ENCODE results near the gene ANO10. TPM values are rescaled to one million over a fixed set of nuclear protein-coding genes. Genes with fewer than 3 reads are reported as not detected.

Gene ANO10
- total and polyA plus RNA-seq, 2 donors (not counting 3 experiments of a cell fraction or from before 2014, with no cell fraction given): 28.4 to 45.8 TPM

DNA sequence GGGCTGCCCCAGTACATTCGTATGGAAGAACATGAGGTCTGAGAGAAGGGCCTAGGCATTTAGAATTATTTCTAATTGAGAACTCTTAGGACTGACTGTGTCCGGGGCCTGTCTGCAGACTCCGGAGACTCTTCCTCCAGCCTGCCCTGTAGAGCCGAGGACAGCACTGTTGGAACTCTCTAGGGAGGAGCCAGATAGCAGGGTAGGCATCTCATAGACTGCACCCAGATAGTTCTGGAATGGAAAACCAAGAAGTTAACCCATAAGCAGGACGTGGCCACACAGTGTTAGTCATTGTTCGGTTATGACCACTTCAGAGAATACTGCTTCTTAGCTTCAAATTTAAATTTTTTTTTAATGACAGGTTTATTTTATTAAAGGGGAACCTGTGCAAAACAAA lies 275.9 kb downstream of the ANO10 start:
- intact Hi-C loops (cut with micrococcal nuclease) (no loop called here), dilution Hi-C loops (cut with MboI; ENCODE audit: extremely low pct_ligation_motif_present, low sequenced_read_pairs) (no loop called here)
- Histone ChIP-seq H3K9ac (replicated peaks; ENCODE audit: extremely low read depth, insufficient read depth, low read length) (no peak overlapping the region), H2AFZ (ENCODE audit: low read depth, low read length) (no peak overlapping the region), H3K9me3 (replicated peaks; ENCODE audit: control insufficient read depth, insufficient read depth, low read length) (no peaks in the 10 kb centered on the region), H3K4me3 (replicated peaks in 1 of 3; ENCODE audit: insufficient read depth in 1 of 3, low read depth in 1 of 3, low read length in 3 of 3) (no peak overlapping the region), H3K27ac (ENCODE audit: insufficient read depth, low read depth, low read length) (no peak overlapping the region), H3K9me1 (replicated peaks; ENCODE audit: control insufficient read depth, extremely low read depth, insufficient read depth, low read length) (no peaks in the 10 kb centered on the region), H3K27me3 (ENCODE audit: control insufficient read depth in 2 of 2, insufficient read depth in 2 of 2, low read length in 2 of 2) (no peaks in the 10 kb centered on the region), H3K4me2 (ENCODE audit: insufficient read depth, low read length) (no peak overlapping the region), H3K36me3 (ENCODE audit: control insufficient read depth in 2 of 2, extremely low read depth in 1 of 2, insufficient read depth in 2 of 2, low read length in 2 of 2) (peaks cover 52 to 75% of the 10 kb centered on the region in 2 experiments), H3K4me1 (ENCODE audit: control insufficient read depth, extremely low read depth, insufficient read depth, low read length) (peaks cover 7% of the 10 kb centered on the region), H4K20me1 (replicated peaks; ENCODE audit: control insufficient read depth, extremely low read depth, insufficient read depth, low read length) (peaks cover 2% of the 10 kb centered on the region), H3K79me2 (ENCODE audit: control insufficient read depth, insufficient read depth, low read length) (peaks cover 55% of the 10 kb centered on the region)
- ChIA-PET POLR2A (no interaction called here), CTCF (interaction anchor here (1.8 to 5.4 kb wide), 3 partner anchors 44 to 157 kb away, joined by 7 to 26 read pairs (median 9); no protein-coding TSS in a partner anchor)
- DNase-seq (ENCODE audit: low read depth, low spot score) (no peak), FAIRE-seq (no peak)
- peak; percentile 31 for TF ChIP-seq POLR2AphosphoS5 (IDR thresholded peaks at IDR 0.05; ENCODE audit: insufficient read depth, low read depth, low read length)
- TF ChIP-seq FOS (IDR thresholded peaks at IDR 0.05; ENCODE audit: borderline replicate concordance, insufficient read depth, low read length): no peak
- BruUV-seq (replicated peaks): no TSS peak

DNA sequence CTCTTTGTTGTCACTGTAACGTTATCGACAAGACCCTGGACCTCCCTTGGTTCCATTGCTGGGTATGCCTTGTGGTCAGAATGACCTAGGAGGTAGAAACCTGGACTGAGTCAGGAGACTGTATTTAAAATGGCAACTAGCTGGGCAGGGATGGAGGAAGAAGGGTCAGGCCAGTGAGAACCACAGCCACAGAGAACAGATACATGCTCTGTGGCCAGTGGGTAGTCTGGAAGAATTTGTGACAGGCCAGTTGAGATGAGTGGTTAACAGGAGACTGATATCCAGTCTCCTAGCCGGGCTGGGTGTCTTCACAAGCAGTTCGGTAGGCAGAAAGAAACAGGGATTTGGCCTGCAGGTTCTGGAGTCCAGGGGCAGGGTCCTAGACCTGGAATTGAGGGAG lies 276.6 kb downstream of the ANO10 start:
- no peak overlapping the region for H3K27ac ChIP-seq (ENCODE audit: insufficient read depth, low read depth, low read length)
- FAIRE-seq: no peak
- peaks cover under 1% of the 10 kb centered on the region for H4K20me1 ChIP-seq (replicated peaks; ENCODE audit: control insufficient read depth, extremely low read depth, insufficient read depth, low read length)
- DNase-seq (ENCODE audit: low read depth, low spot score): no peak
- TF ChIP-seq, protein P1, sequence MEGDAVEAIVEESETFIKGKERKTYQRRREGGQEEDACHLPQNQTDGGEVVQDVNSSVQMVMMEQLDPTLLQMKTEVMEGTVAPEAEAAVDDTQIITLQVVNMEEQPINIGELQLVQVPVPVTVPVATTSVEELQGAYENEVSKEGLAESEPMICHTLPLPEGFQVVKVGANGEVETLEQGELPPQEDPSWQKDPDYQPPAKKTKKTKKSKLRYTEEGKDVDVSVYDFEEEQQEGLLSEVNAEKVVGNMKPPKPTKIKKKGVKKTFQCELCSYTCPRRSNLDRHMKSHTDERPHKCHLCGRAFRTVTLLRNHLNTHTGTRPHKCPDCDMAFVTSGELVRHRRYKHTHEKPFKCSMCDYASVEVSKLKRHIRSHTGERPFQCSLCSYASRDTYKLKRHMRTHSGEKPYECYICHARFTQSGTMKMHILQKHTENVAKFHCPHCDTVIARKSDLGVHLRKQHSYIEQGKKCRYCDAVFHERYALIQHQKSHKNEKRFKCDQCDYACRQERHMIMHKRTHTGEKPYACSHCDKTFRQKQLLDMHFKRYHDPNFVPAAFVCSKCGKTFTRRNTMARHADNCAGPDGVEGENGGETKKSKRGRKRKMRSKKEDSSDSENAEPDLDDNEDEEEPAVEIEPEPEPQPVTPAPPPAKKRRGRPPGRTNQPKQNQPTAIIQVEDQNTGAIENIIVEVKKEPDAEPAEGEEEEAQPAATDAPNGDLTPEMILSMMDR (IDR thresholded peaks at IDR 0.05; ENCODE audit: extremely low read depth in 1 of 2, insufficient read depth in 1 of 2, low read depth in 1 of 2, low read length in 2 of 2): no peak
- dilution Hi-C loops (cut with MboI; ENCODE audit: extremely low pct_ligation_motif_present, low sequenced_read_pairs) (no loop called here), intact Hi-C loops (cut with micrococcal nuclease) (no loop called here)
- H3K27me3 ChIP-seq (ENCODE audit: control insufficient read depth in 2 of 2, insufficient read depth in 2 of 2, low read length in 2 of 2): no peaks in the 10 kb centered on the region
- H2AFZ ChIP-seq (ENCODE audit: low read depth, low read length): no peak overlapping the region
- BruUV-seq (replicated peaks): no TSS peak
- no peak overlapping the region for H3K4me2 ChIP-seq (ENCODE audit: insufficient read depth, low read length)
- H3K9me3 ChIP-seq (replicated peaks; ENCODE audit: control insufficient read depth, insufficient read depth, low read length): no peaks in the 10 kb centered on the region
- no peak overlapping the region for H3K4me3 ChIP-seq (replicated peaks in 1 of 3; ENCODE audit: insufficient read depth in 1 of 3, low read depth in 1 of 3, low read length in 3 of 3)
- H3K79me2 ChIP-seq (ENCODE audit: control insufficient read depth, insufficient read depth, low read length): peaks cover 61% of the 10 kb centered on the region
- POLR2A ChIA-PET: no interaction called here
- peaks cover 57 to 75% of the 10 kb centered on the region in 2 experiments for H3K36me3 ChIP-seq (ENCODE audit: control insufficient read depth in 2 of 2, extremely low read depth in 1 of 2, insufficient read depth in 2 of 2, low read length in 2 of 2)
- no peaks in the 10 kb centered on the region for H3K9me1 ChIP-seq (replicated peaks; ENCODE audit: control insufficient read depth, extremely low read depth, insufficient read depth, low read length)
- H3K9ac ChIP-seq (replicated peaks; ENCODE audit: extremely low read depth, insufficient read depth, low read length): no peak overlapping the region
- H3K4me1 ChIP-seq (ENCODE audit: control insufficient read depth, extremely low read depth, insufficient read depth, low read length): peaks cover 7% of the 10 kb centered on the region
- CTCF ChIA-PET: interaction anchor here (1.3 to 2.8 kb wide), 2 partner anchors 121 to 183 kb away, joined by 5 to 9 read pairs; no protein-coding TSS in a partner anchor
